Fibroblast of peridontal ligament (primary cell): ENCODE measurements around the gene DAPK2.
"Not testable (repeated sequence)": the region's sequence is repeated elsewhere in the genome, so short reads cannot be mapped to it uniquely, and the experiment has no call there.

ENCODE experiments used
- DNase-seq: peaks from one replicate; pipeline ENCODE4 v3.0.0-alpha.2; 2010; ENCODE audit errors: extremely low read depth

The DAPK2 gene

DNA sequence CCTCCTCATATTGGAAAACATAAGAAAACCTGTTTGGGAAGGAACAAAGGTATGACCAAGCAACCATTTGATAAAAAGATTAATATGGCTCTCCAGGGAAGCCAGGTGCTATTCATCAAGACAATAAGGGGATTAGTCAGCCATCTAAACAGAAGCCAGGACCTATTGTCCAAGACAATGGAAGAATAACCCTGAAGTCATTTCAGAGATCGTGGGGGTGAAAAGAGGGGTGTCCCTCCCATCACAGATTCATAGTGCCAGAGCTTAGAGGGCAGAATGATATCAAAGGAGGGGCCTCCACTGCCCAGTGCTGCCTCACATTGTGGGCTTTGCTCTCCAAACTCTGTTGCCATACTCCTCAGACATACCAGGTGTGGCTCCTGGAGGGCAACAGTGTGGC, 73.5 kb downstream of the DAPK2 start:
- DNase-seq, result no peak

DNA sequence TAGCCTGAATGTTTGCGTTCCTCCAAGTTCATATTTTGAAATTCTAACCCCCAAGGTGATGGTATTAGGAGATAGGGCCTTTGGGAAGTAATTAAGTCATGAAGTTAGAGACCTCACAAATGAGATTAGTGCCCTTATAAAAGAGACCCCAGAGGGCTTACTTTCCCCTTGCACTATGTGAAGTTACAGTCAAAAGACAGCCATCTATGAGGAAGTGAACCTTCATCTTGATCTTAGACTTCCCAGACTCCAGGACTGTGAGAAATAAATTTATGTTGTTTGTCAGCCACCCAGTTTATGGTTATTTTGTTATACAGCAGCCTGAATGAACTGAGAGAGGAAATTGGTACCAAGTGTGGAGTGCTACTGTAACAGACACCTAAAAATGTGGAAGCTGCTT, 74.4 kb downstream of the DAPK2 start:
- DNase-seq, result no peak

DNA sequence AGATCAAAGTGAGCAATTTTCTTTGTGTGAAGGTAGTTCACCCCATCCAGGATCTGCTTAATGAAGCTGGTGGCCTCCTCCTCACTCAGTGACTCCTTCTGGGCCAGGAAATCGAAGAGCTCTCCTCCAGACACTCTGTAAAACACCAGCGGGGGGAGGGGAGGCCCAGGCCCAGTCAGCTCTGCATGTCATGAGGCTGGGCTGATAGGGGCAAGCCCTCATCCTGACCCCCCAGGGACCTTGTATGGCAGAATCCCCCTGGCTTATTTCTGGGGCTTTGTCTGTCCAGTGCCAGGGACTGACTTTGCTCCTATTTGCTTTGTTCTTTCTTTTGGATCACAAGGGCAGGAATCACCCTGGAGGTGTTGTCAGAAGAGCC, 74.9 kb downstream of the DAPK2 start:
- DNase-seq, result no peak

DNA sequence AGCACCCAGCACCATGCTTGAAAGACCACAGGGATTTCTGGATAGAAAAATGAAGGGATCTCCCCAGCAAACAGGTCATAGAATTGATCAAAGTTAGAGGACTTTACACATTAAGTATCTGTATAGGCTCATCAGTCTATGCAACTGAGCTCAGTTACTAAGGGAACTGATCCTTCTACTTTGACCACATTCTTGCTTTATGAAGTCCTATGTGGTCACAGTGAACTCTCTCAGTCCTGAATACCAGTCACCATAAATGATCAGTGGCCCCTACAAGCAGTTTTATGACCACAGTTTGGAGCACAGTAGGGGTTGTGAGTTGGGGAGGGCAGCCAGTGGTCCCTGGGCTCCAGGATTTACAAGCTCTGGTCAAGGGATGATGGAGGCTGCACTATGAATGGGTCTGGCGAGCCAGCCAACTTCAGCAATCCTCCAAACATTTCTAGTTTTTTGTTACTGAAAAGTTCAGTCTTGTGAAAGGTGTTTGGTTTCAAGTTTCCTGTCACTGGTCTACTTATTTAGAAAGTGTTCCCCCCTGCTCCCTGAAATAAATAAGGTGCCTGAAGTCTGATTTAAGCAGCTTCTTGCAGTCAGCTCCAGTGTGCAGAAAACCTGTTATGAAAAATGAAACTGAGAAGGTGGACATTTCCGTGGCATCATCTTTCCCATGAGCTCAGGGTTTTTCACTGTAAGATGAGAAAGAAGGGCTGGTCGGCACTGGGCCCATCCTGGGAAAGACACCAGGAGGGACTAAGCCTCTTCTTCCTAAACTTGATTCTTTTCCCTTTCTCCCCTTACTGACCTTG, 75.5 kb downstream of the DAPK2 start:
- no peak for DNase-seq

DNA sequence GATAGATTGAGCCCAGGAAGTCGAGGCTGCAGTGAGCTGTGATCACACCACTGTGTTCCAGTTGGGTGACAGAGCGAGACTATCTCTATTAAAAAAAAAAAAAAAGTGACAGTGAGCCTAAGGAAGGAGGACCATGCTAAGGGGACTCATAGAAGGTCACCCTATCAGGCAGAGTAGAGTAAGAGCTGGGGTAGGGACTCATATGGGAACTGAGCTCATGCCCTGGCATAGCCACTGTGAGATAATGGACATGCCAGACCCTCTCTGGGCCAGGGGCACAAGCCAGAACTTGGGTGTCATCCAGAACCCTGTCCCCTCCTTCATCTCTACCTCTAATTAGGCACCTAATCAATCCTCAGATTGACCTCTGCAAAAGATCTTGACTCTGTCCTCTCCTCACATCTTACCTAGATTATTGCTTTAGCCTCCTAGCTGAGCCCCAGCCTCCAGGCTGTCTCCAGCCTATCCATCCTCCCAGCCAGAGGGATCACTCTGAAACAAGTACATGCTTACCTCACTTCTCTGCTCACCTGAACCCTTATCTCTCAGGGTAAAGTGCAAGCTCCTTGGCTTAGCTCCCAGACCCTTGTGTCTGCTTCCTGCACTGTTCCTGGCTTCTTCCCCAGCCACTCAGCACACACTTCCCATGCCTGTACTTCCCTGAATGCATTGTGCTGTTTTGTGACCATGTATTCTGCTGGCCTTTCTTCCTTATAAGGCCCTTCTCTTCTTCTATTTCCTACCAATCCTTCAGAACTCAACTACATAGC, 76.4 kb downstream of the DAPK2 start:
- DNase-seq, result no peak

DNA sequence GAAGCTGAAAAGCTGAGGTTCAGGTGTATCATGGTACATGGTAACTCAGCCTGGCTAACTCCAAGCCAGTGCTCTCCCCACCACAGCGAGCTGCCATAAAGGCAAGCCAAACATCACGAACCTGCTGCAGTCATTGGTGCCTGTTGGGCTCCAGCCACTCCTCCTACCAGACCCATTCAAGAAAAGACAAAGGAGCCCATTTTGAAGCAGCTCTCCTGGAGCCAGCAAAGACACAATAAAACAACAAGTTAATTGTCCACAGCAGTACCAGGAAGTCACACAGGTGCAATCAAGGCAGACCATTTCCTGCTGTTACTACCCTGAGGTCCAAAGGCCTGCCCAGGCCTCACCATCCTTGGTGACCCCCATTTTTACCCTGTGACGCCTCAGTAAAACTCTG, 77.6 kb downstream of the DAPK2 start:
- DNase-seq, result no peak

DNA sequence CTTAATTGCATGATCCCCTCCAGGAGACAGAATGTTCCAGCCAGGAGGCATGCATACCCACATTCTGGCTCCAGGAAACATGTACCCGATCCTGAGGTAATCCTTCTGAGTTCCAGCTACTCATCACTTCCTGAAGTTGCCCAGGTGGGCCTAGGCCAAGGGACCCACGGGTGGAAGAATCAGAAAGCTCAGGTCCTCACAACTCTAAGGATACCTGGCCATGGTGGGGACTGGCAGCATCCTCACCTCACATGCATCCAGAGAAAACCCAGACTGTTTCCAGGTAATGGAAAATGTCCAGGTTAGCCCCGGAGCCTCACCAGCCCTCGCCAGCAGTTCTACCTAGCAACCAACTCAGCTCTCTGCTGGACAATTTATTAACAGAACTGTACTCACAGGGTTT, 78.2 kb downstream of the DAPK2 start:
- DNase-seq, result no peak

DNA sequence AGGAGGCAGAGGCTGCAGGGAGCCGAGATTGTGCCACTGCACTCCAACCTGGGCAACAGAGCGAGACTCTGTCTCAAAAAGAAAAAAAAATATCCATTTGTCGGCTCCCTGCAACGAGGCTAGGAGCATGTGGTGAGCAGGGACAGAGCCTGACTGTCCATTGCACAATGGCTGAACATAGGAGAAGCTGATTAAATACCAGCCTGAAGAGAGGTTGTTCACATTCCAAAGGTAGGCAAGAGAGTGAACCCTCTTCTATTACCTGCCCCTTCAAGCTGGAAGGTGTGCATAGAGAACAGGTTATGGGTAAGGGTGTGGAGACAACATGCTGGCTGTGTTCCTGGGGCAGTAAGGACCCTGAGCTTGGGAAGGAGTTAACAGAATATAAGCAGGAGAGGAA, 78.7 kb downstream of the DAPK2 start:
- DNase-seq, result no peak

DNA sequence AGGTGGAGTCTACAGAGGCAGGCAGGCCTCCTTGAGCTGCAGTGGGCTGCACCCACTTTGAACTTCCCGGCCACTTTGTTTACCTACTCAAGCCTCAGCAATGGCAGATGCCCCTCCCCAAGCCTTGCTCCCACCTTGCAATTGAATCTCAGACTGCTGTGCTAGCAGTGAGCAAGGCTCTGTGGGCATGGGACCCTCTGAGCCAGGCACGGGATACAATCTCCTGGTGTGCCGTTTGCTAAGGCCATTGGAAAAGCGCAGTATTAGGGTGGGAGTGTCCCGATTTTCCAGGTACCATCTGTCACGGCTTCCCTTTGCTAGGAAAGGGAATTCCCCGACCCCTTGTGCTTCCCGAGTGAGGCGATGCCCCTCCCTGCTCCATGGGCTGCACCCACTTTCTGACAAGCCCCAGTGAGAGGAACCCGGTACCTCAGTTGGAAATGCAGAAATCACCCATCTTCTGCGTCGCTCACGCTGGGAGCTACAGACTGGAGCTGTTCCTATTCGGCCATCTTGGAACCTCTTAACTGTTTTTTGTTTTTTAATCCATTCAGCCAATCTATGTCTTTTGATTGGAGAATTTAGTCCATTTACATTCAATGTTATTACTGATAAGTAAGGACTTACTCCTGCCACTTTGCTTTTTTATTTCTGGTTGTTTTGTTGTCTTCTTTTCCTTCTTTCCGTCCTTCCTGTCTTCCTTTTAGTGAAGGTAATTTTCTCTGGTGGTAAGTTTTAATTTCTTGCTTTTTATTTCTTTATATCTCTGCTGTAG, 83.2 kb downstream of the DAPK2 start:
- not testable (repeated sequence) for DNase-seq

DNA sequence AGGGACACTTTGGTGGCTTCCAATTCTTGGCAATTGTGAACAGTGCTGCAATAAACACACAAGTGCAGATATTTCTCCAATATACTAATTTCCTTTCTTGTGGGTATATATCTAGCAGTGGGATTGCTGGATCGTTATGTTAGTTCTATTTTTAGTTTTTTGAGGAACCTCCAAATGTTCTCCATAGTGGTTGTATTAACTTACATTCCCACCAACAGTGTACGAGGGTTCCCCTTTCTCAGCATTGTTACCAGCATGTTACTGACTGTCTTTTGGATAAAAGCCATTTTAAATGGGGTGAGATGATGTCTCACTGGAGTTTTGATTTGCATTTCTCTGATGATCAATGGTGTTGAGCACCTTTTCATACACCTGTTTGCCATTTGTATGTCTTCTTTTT, 92.8 kb downstream of the DAPK2 start:
- DNase-seq, result no peak

DNA sequence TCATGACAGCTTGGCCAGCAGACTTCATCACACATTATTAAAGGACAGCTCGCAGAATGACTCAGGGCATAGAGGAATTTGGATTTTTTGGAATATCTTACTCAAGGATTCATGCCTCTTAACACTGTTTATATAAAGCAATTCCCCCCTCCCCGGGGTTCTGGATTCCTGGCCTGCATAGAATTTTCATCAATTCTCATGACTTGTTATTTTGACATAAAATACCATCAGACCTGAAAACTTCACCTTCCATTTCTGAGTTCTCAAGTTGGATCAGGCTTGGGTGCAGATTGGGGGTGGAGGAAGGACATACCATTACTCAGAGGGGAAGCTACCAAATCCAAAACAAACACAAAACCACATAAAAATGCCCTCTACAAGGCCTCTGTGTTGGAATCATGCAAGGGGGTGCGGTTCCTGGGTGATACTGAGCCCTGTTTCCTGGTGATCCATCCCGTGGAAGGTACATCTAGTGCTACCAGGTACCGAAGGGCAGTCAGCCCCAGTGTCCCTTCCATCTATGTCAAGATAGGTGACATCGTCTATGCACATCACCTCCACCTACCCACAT, 95.3 kb downstream of the DAPK2 start:
- peak; percentile 74 for DNase-seq

DNA sequence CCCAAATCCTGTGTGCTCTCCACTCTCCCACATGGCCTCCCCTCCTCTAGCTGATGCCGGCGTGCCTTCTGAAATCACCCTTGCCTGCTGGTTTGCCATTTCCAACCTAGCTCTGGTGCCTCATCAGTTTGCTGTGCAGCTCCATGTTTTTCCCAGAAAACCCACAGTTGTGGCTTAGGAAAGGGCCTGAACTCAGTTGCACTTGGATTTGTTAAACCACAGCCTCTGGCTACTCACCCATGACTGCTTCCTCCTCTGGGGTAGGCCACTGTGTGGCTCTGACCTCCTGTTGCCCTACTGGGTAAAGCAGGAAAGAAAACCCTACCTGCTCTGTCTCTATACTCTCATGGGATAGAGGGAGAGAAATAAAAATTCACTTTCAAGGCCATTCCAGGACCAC, 97.3 kb downstream of the DAPK2 start:
- DNase-seq, result no peak

DNA sequence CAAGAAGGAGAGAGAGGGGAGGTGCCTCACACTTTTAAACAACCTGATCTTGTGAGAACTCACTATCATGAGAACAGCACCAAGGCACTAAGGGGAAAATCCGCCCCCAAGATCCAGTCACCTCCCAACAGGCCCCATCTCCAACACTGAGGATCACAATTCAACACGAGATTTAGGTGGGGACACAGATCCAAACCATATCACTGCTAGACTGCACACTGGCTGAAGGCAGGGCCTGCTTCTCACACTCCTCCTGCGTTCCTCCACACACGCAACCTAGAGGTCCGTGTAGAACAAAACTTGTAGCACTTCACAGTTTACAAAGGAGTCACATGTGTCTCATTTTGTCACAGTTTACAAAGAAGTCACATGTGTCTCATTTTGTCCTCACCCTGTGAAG, 97.8 kb downstream of the DAPK2 start:
- DNase-seq, result no peak

DNA sequence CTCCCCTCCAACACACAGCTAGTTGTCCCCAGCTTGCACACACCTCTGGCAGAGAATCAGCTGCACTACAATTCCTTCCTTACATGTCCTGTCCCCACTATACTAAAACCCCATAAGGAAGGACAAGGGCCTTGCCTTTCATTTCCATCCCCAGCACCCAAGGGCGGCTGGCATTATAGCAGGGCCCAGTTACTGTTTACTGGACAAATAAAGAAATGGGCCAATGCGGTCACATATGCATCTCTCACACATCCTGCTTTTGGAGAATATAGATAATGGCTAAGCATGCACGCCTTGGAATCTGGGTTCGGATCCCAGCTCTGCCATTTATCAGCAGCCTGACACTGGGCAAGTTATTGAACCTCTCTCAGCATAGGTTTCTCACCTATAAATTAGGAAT, 99.1 kb downstream of the DAPK2 start:
- DNase-seq, result no peak

DNA sequence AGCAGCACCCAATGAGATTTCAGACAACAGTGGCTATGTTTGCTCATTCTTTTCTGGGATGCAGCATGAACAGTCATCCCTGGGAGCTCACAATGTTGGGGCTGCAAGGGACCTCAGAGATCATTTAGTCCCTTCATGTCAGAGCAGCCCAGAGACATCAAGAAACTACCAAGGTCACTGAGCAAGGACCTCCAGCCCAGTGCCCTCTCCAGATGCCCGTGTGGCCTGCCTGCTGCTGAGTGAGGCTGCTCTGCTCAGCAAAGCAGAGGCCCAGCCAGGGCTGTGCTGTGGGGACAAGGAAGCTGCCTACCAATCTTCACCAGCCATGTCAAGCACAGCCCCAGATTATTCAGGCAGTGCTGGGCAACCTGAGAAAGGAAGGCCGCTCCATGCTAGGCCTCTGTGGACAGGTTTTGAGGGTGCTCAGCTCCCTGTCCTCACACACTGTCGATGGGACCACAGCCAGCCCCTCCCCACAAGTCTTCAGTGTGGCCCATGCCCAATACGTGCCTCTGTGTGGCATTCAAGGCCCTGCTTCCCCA, 99.7 kb downstream of the DAPK2 start:
- DNase-seq, result no peak

DNA sequence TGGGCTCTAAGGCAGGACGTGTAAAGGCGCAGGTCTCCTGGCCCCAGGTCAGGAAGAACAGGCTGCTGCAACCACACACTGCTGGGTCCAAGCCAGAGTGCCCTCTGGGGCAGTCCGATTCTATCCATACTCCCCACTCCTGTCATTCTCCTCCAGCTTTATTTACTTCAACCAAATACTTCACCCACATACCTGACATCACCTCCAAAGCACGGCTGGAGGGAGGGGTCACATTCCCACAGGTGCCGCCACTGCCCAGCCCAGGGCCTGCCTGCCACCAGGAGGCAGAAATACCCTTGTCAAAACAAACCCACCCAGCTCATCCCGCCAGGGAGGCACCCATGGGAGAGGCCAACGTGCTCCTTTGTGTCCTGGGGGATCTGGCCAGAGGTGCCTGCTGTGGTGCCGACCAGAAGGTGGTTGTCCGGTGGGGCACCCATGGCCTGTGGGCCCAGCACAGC, 100.4 kb downstream of the DAPK2 start:
- DNase-seq, result no peak

DNA sequence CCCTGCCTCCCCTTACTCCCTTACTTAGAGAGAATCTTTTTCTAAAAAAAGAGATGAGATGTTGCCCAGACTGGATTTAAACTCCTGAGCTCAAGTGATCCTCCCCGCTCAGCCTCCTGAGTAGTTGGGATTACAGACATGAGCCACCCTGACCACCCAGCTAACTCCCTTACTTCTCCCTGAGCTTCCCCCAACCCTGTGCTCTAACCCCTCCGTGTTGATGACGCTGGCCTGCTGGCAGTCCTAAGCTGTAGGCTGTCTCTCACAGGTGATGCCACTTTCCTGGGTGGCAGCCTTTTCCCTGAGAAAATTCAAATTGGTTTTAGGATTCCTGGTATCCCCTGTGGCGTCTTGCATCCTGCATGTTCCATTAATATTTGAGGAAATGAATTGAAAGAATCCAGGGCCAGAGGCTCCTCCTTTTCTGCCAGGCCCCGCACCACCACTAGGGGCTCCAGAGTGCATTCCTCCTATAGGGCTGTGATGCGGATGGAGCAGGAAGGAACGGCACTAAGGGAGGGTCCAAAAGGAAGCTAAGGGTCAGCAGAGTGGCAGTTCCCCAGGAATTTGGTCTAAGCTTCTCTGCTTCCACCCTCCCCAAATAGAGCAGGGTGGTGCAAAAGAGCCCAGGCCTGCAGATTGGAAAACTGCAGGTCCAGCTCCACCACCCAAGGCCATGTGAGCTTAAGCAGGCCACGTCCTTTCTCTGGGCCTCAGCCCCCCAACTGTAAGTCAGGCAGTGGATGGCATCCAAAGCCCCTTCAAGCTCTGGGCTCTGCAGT, 101.1 kb downstream of the DAPK2 start:
- DNase-seq, result peak; percentile 32

DNA sequence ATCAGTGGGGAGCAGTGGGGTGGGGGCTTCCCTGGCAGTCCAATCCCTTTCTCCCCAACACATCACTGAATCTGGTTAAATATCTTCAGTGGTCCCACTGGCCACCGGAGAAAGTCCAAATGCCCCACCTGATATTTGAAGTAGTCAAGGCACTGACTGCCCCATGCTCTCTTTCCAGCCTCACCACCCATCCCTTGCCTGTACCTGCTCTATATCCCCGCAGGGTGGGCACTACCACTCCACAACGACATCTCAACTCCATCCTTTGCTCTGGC, 101.7 kb downstream of the DAPK2 start:
- DNase-seq, result no peak

DNA sequence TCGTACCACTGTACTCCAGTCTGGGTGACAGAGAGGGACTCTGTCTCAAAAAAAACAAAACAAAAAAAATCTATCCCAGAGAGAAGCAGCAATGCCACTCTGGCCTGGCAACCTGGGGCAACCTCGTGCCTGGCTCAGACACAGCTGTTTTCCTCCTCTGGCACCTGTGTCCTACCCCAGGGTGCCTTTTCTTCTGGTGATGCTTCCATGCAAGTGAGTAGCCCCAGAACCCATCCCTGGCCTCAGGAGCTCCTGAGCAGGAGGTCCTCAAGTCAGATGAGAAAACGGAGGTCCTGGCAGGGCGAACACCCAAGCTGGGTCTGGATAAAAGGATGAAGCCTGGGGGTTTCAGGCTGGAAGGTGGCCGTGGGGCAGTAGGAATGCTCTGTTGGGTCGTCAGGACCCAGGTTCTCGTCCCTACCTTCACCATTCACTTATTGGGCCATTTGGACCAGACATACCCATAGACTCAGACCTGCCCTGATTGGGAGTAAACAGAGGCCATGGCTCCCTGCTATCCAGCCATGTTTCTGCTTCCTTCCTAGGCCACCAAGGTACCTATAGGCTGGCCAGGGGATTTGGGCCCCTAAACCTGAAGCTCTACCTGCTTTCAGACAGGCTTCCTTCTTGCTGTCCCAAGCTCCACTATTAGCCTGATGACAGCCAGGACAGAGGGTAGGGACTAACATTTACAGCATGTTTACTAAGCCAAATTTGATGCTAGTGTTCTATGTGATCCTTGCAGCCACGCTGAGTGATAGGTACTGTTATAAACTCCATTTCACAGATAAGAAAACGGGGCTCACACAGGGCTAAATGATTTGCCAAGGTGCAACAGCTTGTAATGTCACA, 102.2 kb downstream of the DAPK2 start:
- no peak for DNase-seq
